Naive thymus-derived CD4-positive, alpha-beta T cell (primary cell): ENCODE data around the gene VN1R2. TPM values are rescaled to one million over a fixed set of nuclear protein-coding genes. Genes with fewer than 3 reads are reported as not detected.
"Not testable (repeated sequence)": the region's sequence is repeated elsewhere in the genome, so short reads cannot be mapped to it uniquely, and the experiment has no call there.

Experiments used
- ATAC-seq: fragments of 150-1000 bp; cut with Tn5 transposase; 2 replicates; pipeline ENCODE4 v1.10.0; 2021; ENCODE audit warnings: mild to moderate bottlenecking, moderate library complexity
- CTCF ChIA-PET: fragments of 350-600 bp; sonication (Branson Sonifier 250); formaldehyde crosslinking; loops from one replicate; lab custom pipeline; 2021; ENCODE audit warnings: antibody characterized with exemption; lab: Charles Lee
- POLR2A ChIA-PET: fragments of 350-600 bp; sonication (Branson Sonifier 250); formaldehyde crosslinking; loops from one replicate; lab custom pipeline; 2021; ENCODE audit warnings: antibody characterized with exemption, inconsistent platforms; lab: Charles Lee
- DNase-seq, 9 donors: peaks; one replicate each; pipeline versions ENCODE4 v3.0.0 to v3.0.0-alpha.2; 2020 to 2022; ENCODE audit warnings: mixed read lengths in 1 of 9
- H3K27ac ChIP-seq: one replicate; pipeline ENCODE4 v1.7.0; 2013; ENCODE audit warnings: mild to moderate bottlenecking, low read depth, low read length, moderate library complexity
- H3K27me3 ChIP-seq, 2 donors: one replicate each; pipeline ENCODE4 v1.7.0; 2013; ENCODE audit warnings: low read length in 2 of 2, mild to moderate bottlenecking in 2 of 2, moderate library complexity in 2 of 2; ENCODE audit not compliant: control insufficient read depth in 2 of 2, insufficient read depth in 2 of 2
- H3K36me3 ChIP-seq, 3 experiments: 1 replicate in 2 of 3; 2 replicates in 1 of 3; pipeline ENCODE4 v1.7.0; 2013; ENCODE audit warnings: low read length in 3 of 3, mild to moderate bottlenecking in 3 of 3, moderate library complexity in 1 of 3; ENCODE audit not compliant: insufficient read depth in 3 of 3, control insufficient read depth in 2 of 3
- H3K4me1 ChIP-seq, 2 donors: one replicate each; pipeline ENCODE4 v1.7.0; 2013; ENCODE audit warnings: low read length in 2 of 2, mild to moderate bottlenecking in 2 of 2, moderate library complexity in 1 of 2; ENCODE audit not compliant: control insufficient read depth in 2 of 2, insufficient read depth in 2 of 2
- H3K4me3 ChIP-seq: 2 replicates; pipeline ENCODE4 v1.7.0; 2013; ENCODE audit warnings: mild to moderate bottlenecking, low read length
- H3K9me3 ChIP-seq, 3 experiments: 1 replicate in 2 of 3; 2 replicates in 1 of 3; pipeline ENCODE4 v1.7.0; 2013; ENCODE audit warnings: low read length in 3 of 3; ENCODE audit not compliant: control insufficient read depth in 2 of 3
- H3K27ac Mint-ChIP-seq, 9 donors: one replicate each; pipeline ENCODE4 v1.8.0; 2020 to 2022; ENCODE audit warnings: mixed read lengths in 9 of 9, mild to moderate bottlenecking in 8 of 9, moderate library complexity in 5 of 9, inconsistent platforms in 2 of 9
- H3K27me3 Mint-ChIP-seq, 5 donors: one replicate each; pipeline ENCODE4 v1.8.0; 2021 to 2022; ENCODE audit warnings: mixed read lengths in 5 of 5, mild to moderate bottlenecking in 1 of 5
- H3K36me3 Mint-ChIP-seq, 5 donors: one replicate each; pipeline ENCODE4 v1.8.0; 2020 to 2022; ENCODE audit warnings: mixed read lengths in 5 of 5, mild to moderate bottlenecking in 3 of 5, inconsistent platforms in 1 of 5
- H3K4me1 Mint-ChIP-seq, 7 donors: one replicate each; pipeline ENCODE4 v1.8.0; 2020 to 2022; ENCODE audit warnings: mixed read lengths in 7 of 7, mild to moderate bottlenecking in 3 of 7, inconsistent platforms in 1 of 7
- H3K4me3 Mint-ChIP-seq, 10 donors: one replicate each; pipeline ENCODE4 v1.8.0; 2020 to 2022; ENCODE audit warnings: mild to moderate bottlenecking in 10 of 10, mixed read lengths in 10 of 10, moderate library complexity in 6 of 10, inconsistent platforms in 2 of 10
- H3K9me3 Mint-ChIP-seq, 11 donors: one replicate each; pipeline ENCODE4 v1.8.0; 2020 to 2022; ENCODE audit warnings: mixed read lengths in 11 of 11, mild to moderate bottlenecking in 4 of 11, inconsistent platforms in 1 of 11, moderate library complexity in 1 of 11
- intact Hi-C, 2 donors: fragments of 100-400 bp; cut with micrococcal nuclease; formaldehyde crosslinking; loops; one replicate each; pipeline ENCODE4 v1.15.1; 2023
- polyA plus RNA-seq, 2 donors: library from polyadenylated mRNA; unstranded; fragments of 300-500 nt; fragmentation: Illumina TruSeq; gene quantifications; one replicate each; pipeline ENCODE4 v1.2.3, GENCODE V29; 2021
- total RNA-seq, 6 experiments: library from RNA in 5 of 6; stranded (reverse) in 5 of 6; gene quantifications; 1 replicate in 5 of 6; 2 replicates in 1 of 6; pipeline ENCODE4 v1.2.3 and lab custom pipeline; 2021 to 2026

Gene VN1R2, protein sequence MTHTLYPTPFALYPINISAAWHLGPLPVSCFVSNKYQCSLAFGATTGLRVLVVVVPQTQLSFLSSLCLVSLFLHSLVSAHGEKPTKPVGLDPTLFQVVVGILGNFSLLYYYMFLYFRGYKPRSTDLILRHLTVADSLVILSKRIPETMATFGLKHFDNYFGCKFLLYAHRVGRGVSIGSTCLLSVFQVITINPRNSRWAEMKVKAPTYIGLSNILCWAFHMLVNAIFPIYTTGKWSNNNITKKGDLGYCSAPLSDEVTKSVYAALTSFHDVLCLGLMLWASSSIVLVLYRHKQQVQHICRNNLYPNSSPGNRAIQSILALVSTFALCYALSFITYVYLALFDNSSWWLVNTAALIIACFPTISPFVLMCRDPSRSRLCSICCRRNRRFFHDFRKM
- not detected for total RNA-seq
- polyA plus RNA-seq, result not detected
- total RNA-seq (lab: John Stamatoyannopoulos, UW), result not detected

DNA sequence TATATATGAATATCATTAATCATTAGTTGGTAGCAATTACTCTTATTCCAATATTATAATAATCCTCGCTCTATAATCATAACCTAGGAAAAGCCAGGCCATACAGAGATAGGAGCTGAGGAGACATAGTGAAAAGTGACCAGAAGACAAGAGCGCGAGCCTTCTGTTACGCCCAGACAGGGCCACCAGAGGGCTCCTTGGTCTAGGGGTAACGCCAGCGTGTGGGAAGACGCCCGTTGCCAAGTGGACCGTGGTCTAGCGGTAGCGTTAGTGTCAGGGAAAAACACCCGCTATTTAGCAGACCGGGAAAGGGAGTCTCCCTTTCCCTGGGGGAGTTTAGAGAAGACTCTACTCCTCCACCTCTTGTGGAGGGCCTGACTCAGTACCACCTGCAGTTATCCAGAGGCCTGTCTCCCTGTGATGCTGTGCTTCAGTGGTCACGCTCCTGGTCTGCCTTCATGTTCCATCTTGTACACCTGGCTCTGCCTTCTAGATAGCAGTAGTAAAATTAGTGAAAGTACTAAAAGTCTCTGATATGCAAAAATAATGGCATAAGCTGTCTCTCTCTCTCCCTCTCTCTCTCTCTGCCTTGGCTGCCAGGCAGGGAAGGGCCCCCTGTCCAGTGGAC lies at the start of gene VN1R2:
Gene VN1R2, plus strand, starts transcription at position 578 of the 628 bp plus-strand sequence. CDS start 84 bp downstream, outside the sequence.
- H3K4me1 ChIP-seq, H3K27ac Mint-ChIP-seq, POLR2A ChIA-PET, H3K36me3 ChIP-seq, intact Hi-C loops, ATAC-seq, CTCF ChIA-PET, H3K4me3 Mint-ChIP-seq, DNase-seq, H3K27ac ChIP-seq, H3K27me3 ChIP-seq, H3K4me3 ChIP-seq: not testable (repeated sequence)
- peaks cover 0 to 20% (median 0%) of the 10 kb centered on the region in 3 experiments for H3K9me3 ChIP-seq
- Mint-ChIP-seq H3K4me1 (peaks cover 0 to 17% (median 10%) of the 10 kb centered on the region in 7 donors), H3K27me3 (peaks cover 0 to 31% (median 11%) of the 10 kb centered on the region in 5 donors), H3K9me3 (peaks cover 6 to 86% (median 44%) of the 10 kb centered on the region in 11 donors), H3K36me3 (peaks cover 10 to 36% (median 12%) of the 10 kb centered on the region in 5 donors)

DNA sequence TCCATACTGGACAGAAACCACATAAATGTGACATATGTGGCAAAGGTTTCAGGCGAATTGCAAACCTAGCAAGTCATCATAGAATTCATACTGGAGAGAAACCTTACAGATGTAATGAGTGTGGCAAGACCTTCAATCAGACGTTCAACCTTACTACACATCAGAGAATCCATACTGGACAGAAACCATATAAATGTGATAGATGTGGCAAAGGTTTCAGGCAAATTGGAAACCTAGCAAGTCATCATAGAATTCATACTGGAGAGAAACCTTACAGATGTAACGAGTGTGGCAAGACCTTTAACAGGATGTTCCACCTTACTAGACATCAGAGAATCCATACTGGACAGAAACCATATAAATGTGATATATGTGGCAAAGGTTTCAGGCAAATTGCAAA lies 46.5 kb upstream of the VN1R2 start:
- H3K27ac ChIP-seq, CTCF ChIA-PET, intact Hi-C loops, ATAC-seq, H3K27ac Mint-ChIP-seq, H3K4me3 Mint-ChIP-seq, H3K27me3 ChIP-seq, H3K4me1 ChIP-seq, H3K4me1 Mint-ChIP-seq, DNase-seq, H3K27me3 Mint-ChIP-seq: not testable (repeated sequence)
- Mint-ChIP-seq H3K9me3 (peaks cover 14 to 96% (median 85%) of the 10 kb centered on the region in 11 donors), H3K36me3 (peaks cover 42 to 78% (median 53%) of the 10 kb centered on the region in 5 donors)
- POLR2A ChIA-PET, result interaction anchor here (0.6 to 0.7 kb wide), 2 partner anchors 17 to 576 kb away, joined by 3 read pairs; no protein-coding TSS in a partner anchor
- Histone ChIP-seq H3K36me3 (peaks cover 0 to 37% (median 11%) of the 10 kb centered on the region in 3 experiments), H3K4me3 (peak overlapping the region; percentile 5), H3K9me3 (peaks cover 35 to 87% (median 63%) of the 10 kb centered on the region in 3 experiments)

DNA sequence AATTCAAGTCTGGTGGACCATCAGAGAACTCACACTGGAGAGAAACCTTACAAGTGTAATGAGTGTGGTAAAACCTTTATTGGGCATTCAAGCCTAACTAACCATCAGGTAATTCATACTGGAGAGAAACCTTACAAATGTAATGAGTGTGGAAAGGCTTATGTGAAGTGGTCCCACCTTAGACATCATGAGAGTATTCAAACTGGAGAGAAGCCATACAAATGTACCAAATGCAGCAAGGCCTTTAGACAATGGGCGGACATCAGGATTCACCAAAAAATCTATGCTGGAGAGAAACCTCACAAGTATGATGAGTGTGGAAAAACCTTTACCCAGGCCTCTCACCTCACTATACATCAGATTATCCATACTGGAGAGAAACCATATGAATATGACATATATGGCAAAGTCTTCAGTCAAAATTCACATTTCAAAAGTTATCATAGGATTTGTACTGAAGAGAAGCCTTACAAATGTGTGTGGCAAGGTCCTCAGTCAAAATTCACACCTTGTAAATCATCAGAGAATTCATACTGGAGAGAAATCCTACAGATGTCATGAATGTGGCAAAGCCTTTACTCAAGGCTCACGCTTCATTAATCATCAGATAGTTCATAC lies 45.3 kb upstream of the VN1R2 start:
- CTCF ChIA-PET, result no interaction called here
- Histone ChIP-seq H3K27me3 (no peaks in the 10 kb centered on the region), H3K27ac (no peak overlapping the region), H3K36me3 (peaks cover 0 to 36% (median 11%) of the 10 kb centered on the region in 3 experiments), H3K4me1 (no peaks in the 10 kb centered on the region), H3K9me3 (peaks cover 37 to 98% (median 65%) of the 10 kb centered on the region in 3 experiments), H3K4me3 (peak overlapping the region; percentile 7)
- intact Hi-C loops, result no loop called here
- Mint-ChIP-seq H3K27me3 (no peaks in the 10 kb centered on the region), H3K9me3 (peaks cover 9 to 95% (median 77%) of the 10 kb centered on the region in 11 donors), H3K4me1 (no peaks in the 10 kb centered on the region), H3K27ac (no peak overlapping the region), H3K4me3 (no peak overlapping the region), H3K36me3 (peaks cover 34 to 68% (median 42%) of the 10 kb centered on the region in 5 donors)
- no peak for DNase-seq
- ATAC-seq, result no peak
- POLR2A ChIA-PET, result no interaction called here

DNA sequence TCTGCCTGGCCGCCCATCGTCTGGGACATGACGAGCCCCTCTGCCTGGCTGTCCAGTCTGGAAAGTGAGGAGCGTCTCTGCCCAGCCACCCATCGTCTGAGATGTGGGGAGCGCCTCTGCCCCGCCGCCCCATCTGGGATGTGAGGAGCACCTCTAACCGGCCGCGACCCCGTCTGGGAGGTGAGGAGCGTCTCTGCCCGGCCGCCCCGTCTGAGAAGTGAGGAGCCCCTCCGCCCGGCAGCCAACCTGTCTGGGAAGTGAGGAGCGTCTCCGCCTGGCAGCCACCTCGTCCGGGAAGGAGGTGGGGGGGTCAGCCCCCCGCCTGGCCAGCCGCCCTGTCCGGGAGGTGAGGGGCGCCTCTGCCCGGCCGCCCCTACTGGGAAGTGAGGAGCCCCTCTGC lies 35.4 kb upstream of the VN1R2 start:
- POLR2A ChIA-PET, H3K27me3 ChIP-seq, DNase-seq, ATAC-seq, H3K4me3 Mint-ChIP-seq, H3K27ac ChIP-seq, intact Hi-C loops, H3K27ac Mint-ChIP-seq, H3K27me3 Mint-ChIP-seq, H3K4me1 Mint-ChIP-seq, CTCF ChIA-PET, H3K4me1 ChIP-seq, H3K4me3 ChIP-seq, H3K36me3 ChIP-seq: not testable (repeated sequence)
- H3K36me3 Mint-ChIP-seq, result peaks cover 2 to 31% (median 11%) of the 10 kb centered on the region in 5 donors
- peaks cover 0 to 63% (median 11%) of the 10 kb centered on the region in 3 experiments for H3K9me3 ChIP-seq
- peaks cover 11 to 85% (median 49%) of the 10 kb centered on the region in 11 donors for H3K9me3 Mint-ChIP-seq

DNA sequence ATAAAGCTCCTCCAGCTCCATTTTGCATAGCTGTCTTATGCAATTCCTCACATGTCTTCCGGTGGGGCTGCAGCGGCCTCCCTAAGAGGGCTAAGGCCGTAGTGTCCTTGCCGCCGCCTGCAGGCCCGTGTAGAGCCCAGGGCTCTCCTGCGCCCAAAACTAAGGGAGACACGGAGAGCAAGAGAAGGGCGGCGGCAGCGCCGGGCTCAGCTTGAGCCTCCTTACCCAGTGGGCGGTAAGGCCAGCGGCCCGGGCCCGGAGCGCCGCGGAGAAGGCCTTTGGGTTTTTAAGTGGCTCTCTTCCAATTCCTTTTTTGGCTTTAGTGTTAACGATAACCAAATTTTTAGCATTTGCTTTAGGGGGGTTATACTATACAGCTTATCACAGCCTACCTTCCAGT lies 33.5 kb upstream of the VN1R2 start:
- no peaks in the 10 kb centered on the region for H3K4me1 Mint-ChIP-seq
- intact Hi-C loops, result no loop called here
- H3K9me3 ChIP-seq, result peaks cover 0 to 63% (median 8%) of the 10 kb centered on the region in 3 experiments
- no peaks in the 10 kb centered on the region for H3K4me1 ChIP-seq
- H3K36me3 Mint-ChIP-seq, result peaks cover 3 to 28% (median 18%) of the 10 kb centered on the region in 5 donors
- ATAC-seq (no peak), DNase-seq (no peak)
- H3K36me3 ChIP-seq, result no peaks in the 10 kb centered on the region
- no peaks in the 10 kb centered on the region for H3K27me3 ChIP-seq
- H3K4me3 Mint-ChIP-seq, result no peak overlapping the region
- H3K27ac ChIP-seq, result no peak overlapping the region
- POLR2A ChIA-PET, result no interaction called here
- H3K9me3 Mint-ChIP-seq, result peaks cover 12 to 86% (median 51%) of the 10 kb centered on the region in 11 donors
- CTCF ChIA-PET, result no interaction called here
- H3K27ac Mint-ChIP-seq, result no peak overlapping the region
- no peak overlapping the region for H3K4me3 ChIP-seq
- no peaks in the 10 kb centered on the region for H3K27me3 Mint-ChIP-seq

DNA sequence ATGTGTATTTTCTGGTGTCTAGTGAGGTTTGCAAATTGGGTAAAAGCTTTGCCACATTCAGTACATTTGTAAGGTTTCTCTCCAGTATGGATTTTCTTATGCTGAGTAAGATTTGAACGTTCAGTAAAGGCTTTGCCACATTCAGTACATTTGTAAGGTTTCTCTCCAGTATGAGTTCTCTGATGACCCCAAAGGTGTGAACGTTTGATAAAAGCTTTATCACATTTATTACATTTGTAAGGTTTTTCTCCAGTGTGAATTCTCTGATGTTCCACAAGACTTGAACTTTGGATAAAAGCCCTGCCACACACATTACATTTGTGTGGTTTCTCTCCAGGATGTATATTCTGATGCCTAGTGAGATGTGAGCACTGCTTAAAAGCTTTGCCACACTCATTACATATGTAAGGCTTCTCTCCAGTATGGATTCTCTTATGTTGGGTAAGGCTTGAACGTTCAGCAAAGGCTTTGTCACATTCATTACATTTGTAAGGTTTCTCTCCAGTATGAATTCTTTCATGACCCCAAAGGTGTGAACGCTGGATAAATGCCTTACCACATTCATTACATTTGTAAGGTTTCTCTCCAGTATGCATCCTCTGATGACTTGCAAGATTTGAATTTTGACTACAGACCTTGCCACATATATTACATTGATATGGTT lies 20.8 kb upstream of the VN1R2 start:
- intact Hi-C loops, result no loop called here
- DNase-seq, result no peak
- Histone ChIP-seq H3K27me3 (no peaks in the 10 kb centered on the region), H3K36me3 (peaks cover 0 to 35% (median 0%) of the 10 kb centered on the region in 3 experiments), H3K27ac (no peak overlapping the region), H3K4me1 (no peaks in the 10 kb centered on the region), H3K4me3 (no peak overlapping the region), H3K9me3 (peaks cover 3 to 96% (median 17%) of the 10 kb centered on the region in 3 experiments)
- no peaks in the 10 kb centered on the region for H3K4me1 Mint-ChIP-seq
- no peaks in the 10 kb centered on the region for H3K27me3 Mint-ChIP-seq
- no peak overlapping the region for H3K4me3 Mint-ChIP-seq
- H3K27ac Mint-ChIP-seq, result no peak overlapping the region
- peaks cover 9 to 59% (median 36%) of the 10 kb centered on the region in 5 donors for H3K36me3 Mint-ChIP-seq
- ChIA-PET CTCF (no interaction called here), POLR2A (no interaction called here)
- peaks cover 5 to 99% (median 74%) of the 10 kb centered on the region in 11 donors for H3K9me3 Mint-ChIP-seq
- no peak for ATAC-seq
